GM06990 (cell line): ENCODE data around the gene FRMD4A.

Source experiments
- DNase-seq: peaks from one replicate; pipeline ENCODE4 v3.0.0-alpha.2; 2011; ENCODE audit not compliant: insufficient read length; ENCODE audit errors: extremely low read depth
- H3K27me3 ChIP-seq: replicated peaks from 2 replicates; pipeline ENCODE4 v1.6.0; 2011; ENCODE audit warnings: low read length; ENCODE audit not compliant: control insufficient read depth, insufficient read depth
- H3K36me3 ChIP-seq: 2 replicates; pipeline ENCODE4 v1.5.1; 2011; ENCODE audit warnings: low read length; ENCODE audit not compliant: control insufficient read depth, insufficient read depth
- H3K4me3 ChIP-seq: replicated peaks from 2 replicates; pipeline ENCODE4 v1.5.1; 2011; ENCODE audit warnings: low read depth, mild to moderate bottlenecking, control low read depth, low read length
- TF ChIP-seq, protein P1 (sequence below): IDR thresholded peaks from 2 replicates; pipeline ENCODE4 v1.5.1; 2011; ENCODE audit warnings: low read length, control low read depth, mild to moderate bottlenecking, inconsistent platforms; ENCODE audit not compliant: insufficient read depth, poor library complexity, severe bottlenecking

FRMD4A gene

DNA sequence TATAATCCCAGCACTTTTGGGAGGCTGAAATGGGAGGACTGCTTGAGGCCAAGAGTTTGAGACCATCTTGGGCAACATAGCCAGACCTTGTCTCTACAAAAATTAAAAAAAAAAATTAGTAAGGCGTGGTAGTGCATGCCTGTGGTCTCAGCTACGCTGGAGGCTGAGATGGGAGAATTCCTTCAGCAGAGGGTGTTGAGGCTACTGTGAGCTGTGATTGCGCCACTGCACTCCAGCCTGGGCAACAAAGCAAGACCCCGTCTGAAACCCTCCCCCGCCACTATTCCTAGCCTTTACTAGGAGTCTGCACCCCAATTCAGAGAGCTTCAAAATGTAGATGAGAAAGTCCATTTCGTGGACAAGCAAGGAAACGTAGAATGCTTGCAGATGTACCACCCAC lies 648.8 kb downstream of the FRMD4A start:
- DNase-seq, result no peak
- peaks cover 10% of the 10 kb centered on the region for H3K36me3 ChIP-seq
- no peaks in the 10 kb centered on the region for H3K27me3 ChIP-seq
- TF ChIP-seq, protein P1, sequence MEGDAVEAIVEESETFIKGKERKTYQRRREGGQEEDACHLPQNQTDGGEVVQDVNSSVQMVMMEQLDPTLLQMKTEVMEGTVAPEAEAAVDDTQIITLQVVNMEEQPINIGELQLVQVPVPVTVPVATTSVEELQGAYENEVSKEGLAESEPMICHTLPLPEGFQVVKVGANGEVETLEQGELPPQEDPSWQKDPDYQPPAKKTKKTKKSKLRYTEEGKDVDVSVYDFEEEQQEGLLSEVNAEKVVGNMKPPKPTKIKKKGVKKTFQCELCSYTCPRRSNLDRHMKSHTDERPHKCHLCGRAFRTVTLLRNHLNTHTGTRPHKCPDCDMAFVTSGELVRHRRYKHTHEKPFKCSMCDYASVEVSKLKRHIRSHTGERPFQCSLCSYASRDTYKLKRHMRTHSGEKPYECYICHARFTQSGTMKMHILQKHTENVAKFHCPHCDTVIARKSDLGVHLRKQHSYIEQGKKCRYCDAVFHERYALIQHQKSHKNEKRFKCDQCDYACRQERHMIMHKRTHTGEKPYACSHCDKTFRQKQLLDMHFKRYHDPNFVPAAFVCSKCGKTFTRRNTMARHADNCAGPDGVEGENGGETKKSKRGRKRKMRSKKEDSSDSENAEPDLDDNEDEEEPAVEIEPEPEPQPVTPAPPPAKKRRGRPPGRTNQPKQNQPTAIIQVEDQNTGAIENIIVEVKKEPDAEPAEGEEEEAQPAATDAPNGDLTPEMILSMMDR, result no peak
- no peak overlapping the region for H3K4me3 ChIP-seq

DNA sequence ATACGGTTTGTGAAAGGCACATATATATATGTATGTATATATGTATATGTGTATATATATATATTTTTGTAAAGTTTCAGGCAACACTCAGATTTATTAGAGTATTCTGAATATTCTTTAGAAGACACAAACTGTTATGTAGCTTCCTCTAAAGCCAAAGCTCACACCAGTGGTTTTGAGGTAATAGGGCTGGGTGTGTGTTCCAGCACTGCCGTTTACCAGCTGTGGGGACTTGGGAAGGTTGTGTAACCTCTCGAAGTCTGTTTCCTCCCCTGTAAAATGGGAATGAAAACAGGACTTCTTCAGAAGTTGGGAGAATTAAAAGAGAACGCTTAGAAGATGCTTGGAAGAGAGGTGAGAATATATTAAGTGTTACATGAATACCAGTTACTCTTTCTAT lies 649.2 kb downstream of the FRMD4A start:
- Histone ChIP-seq H3K27me3 (no peaks in the 10 kb centered on the region), H3K36me3 (peaks cover 10% of the 10 kb centered on the region), H3K4me3 (no peak overlapping the region)
- TF ChIP-seq, protein P1, result no peak
- no peak for DNase-seq

DNA sequence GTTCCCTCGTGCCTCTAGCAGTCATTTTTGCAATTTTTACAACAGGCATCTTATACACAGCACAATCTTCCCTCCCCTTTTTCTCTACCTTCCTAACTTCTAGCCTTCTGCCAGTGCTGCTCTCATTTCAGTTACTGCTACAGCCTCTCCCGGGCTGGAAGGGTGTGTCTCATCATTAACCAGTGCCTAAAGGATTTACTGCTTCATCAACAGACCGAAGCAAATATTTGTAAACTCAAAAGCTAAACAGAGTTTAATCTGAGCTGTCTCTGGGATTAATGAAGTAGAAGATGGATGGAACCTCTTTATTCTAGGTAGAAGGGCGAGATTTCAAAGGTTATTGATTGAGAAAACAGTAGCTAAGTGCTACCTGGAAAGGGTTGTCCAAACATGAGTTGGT lies 649.6 kb downstream of the FRMD4A start:
- Histone ChIP-seq H3K36me3 (peaks cover 10% of the 10 kb centered on the region), H3K27me3 (no peaks in the 10 kb centered on the region), H3K4me3 (no peak overlapping the region)
- TF ChIP-seq, protein P1, result no peak
- DNase-seq, result no peak

DNA sequence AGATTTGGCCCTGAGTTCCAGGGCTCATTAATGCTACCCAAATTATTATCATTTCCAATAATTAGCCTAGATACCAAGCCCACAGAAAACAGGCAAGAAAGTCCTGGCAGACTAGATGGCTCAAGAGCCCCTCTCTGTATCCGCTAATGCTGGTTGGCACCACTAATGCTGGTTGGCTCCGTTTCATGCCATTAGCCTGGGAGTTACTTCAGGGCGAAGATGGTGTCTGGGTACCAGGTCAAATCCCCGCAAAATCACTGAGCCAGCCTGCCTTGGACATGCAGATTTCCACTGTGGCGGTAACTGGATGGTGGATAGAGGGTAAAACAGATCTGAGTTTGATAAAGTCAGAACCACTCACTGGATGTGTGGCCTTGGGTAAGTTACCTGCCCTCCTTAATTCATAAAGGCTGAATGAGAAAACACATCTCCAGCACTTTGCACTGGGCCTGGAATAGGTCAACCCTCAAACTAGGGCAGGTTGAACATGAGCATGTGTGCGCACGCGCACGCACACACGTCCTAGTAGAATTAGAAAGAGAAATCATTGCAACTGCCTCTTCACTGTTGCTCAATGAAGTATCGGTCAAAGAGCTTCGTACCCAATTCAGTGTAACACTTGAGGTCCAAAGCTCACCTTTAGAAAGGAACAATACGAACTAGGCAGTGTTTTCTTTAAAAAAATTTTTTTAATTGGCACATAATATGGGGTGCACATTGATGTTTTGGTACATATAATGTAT lies 652.5 kb downstream of the FRMD4A start:
- Histone ChIP-seq H3K27me3 (no peaks in the 10 kb centered on the region), H3K36me3 (peaks cover 16% of the 10 kb centered on the region), H3K4me3 (no peak overlapping the region)
- TF ChIP-seq, protein P1, result no peak
- no peak for DNase-seq

DNA sequence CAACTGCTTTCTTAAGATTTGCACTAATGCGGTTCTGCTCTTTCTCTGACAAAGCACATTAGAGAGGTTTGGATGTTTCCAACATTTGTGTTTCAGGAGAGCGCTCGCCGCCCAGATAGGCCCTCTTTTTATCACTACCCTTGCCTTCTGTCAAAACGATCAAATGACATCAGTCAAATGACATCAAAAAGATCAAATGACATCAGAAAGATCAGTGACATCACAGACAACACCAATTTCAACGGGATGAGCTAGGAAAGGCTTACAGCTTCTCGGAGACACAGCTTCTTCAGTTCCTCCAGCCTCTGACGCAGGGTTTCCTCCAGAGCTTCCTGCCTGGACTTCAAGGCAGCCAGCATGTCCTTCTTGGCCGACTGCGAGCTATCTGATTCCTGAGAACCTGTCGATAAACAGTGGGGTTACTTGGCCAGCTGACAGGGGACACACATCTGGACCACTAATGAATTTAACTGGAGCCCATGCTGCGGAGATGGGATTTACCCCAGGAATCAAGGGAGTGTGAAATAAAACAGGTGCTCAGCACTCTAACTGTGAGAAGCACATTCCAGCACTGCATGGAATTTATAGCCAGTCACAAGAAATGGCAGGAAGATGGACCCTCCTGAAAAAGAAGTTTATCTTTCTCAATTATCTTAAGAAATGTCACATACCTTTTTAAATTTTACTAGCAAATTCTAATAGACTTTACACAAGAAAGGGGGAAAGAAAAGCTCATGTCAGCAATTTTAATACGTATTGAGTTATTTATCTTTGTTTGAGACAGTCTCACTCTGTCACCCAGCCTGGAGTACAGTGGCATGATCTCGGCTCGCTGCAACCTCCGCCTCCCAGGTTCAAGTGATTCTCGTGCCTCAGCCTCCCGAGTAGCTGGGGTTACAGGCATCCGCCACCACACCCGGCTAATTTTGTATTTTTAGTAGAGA lies 655.8 kb downstream of the FRMD4A start:
- DNase-seq, result no peak
- TF ChIP-seq, protein P1, result no peak

More for the DNA sequence above, 655.8 kb downstream of the FRMD4A start:
- peaks cover 19% of the 10 kb centered on the region for H3K36me3 ChIP-seq
- H3K4me3 ChIP-seq, result no peak overlapping the region
- H3K27me3 ChIP-seq, result no peaks in the 10 kb centered on the region
